Measurements from ENCODE around the gene MDM1. TPM values are rescaled to one million over a fixed set of nuclear protein-coding genes. Genes with fewer than 3 reads are reported as not detected.

MDM1 gene
- total RNA-seq, 3 donors from 2014 or later (not counting 1 experiment from before 2014, with no cell fraction given) = 21.3 to 36.2 (median 26.5) TPM

DNA sequence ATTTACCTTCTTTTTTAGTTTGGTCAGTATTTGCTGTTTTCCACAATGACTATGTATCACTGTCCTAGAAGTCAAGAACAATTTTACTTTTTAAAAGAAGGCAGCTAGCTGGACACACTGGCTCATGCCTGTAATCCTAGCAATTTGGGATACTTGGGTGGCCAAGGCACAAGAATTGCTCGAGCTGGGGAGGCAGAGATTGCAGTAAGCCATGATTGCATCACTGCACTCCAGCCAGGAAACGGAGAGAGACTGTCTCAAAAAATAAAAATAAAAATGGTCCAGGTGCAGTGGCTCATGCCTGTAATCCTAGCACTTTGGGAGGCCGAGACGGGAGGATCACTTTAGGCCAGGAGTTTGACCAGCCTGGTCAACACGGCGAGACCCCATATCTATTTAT lies 28.3 kb downstream of the MDM1 start:
- no peaks in the 10 kb centered on the region for H3K9me3 ChIP-seq (ENCODE audit: control insufficient read depth, insufficient read depth, low read length)
- Mint-ChIP-seq H3K9me3 (no peaks in the 10 kb centered on the region), H3K4me1 (no peaks in the 10 kb centered on the region), H3K4me3 (no peak overlapping the region), H3K27ac (no peak overlapping the region), H3K36me3 (peaks cover 64% of the 10 kb centered on the region), H3K27me3 (ENCODE audit: low read depth in 2 of 2) (no peaks in the 10 kb centered on the region)
- intact Hi-C loops (cut with micrococcal nuclease) = no loop called here
- no peaks in the 10 kb centered on the region for H3K4me1 ChIP-seq (ENCODE audit: control insufficient read depth, insufficient read depth, low read length)
- no peak for ATAC-seq
- TF ChIP-seq, protein P1, sequence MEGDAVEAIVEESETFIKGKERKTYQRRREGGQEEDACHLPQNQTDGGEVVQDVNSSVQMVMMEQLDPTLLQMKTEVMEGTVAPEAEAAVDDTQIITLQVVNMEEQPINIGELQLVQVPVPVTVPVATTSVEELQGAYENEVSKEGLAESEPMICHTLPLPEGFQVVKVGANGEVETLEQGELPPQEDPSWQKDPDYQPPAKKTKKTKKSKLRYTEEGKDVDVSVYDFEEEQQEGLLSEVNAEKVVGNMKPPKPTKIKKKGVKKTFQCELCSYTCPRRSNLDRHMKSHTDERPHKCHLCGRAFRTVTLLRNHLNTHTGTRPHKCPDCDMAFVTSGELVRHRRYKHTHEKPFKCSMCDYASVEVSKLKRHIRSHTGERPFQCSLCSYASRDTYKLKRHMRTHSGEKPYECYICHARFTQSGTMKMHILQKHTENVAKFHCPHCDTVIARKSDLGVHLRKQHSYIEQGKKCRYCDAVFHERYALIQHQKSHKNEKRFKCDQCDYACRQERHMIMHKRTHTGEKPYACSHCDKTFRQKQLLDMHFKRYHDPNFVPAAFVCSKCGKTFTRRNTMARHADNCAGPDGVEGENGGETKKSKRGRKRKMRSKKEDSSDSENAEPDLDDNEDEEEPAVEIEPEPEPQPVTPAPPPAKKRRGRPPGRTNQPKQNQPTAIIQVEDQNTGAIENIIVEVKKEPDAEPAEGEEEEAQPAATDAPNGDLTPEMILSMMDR (IDR thresholded peaks at IDR 0.05) = no peak
- peaks cover 24% of the 10 kb centered on the region for H3K36me3 ChIP-seq (ENCODE audit: control insufficient read depth, insufficient read depth, low read length)
- DNase-seq = no peak
- WGBS (ENCODE audit: insufficient coverage) = 93% methylated on average over 4 of the region's 6 CpGs
- H3K27me3 ChIP-seq (ENCODE audit: control insufficient read depth, insufficient read depth, low read length) = no peaks in the 10 kb centered on the region
- H3K4me3 ChIP-seq (ENCODE audit: low read length) = no peak overlapping the region
- no peak overlapping the region for H3K27ac ChIP-seq (ENCODE audit: low read length)

- 95% methylated on average over 4 of the region's 4 CpGs for WGBS (ENCODE audit: insufficient coverage)
- TF ChIP-seq, protein P1 (IDR thresholded peaks at IDR 0.05) = no peak
- no peaks in the 10 kb centered on the region for H3K4me1 ChIP-seq (ENCODE audit: control insufficient read depth, insufficient read depth, low read length)
- H3K9me3 Mint-ChIP-seq = no peaks in the 10 kb centered on the region
- no peak overlapping the region for H3K4me3 ChIP-seq (ENCODE audit: low read length)
- H3K9me3 ChIP-seq (ENCODE audit: control insufficient read depth, insufficient read depth, low read length) = no peaks in the 10 kb centered on the region
- no peak for DNase-seq
- H3K4me3 Mint-ChIP-seq = no peak overlapping the region
- no peak overlapping the region for H3K27ac Mint-ChIP-seq
- intact Hi-C loops (cut with micrococcal nuclease) = no loop called here
- no peaks in the 10 kb centered on the region for H3K27me3 Mint-ChIP-seq (ENCODE audit: low read depth in 2 of 2)
- peaks cover 42% of the 10 kb centered on the region for H3K36me3 Mint-ChIP-seq
- no peak overlapping the region for H3K27ac ChIP-seq (ENCODE audit: low read length)
- no peak for ATAC-seq
- H3K4me1 Mint-ChIP-seq = no peaks in the 10 kb centered on the region
- no peaks in the 10 kb centered on the region for H3K27me3 ChIP-seq (ENCODE audit: control insufficient read depth, insufficient read depth, low read length)
- peaks cover 35% of the 10 kb centered on the region for H3K36me3 ChIP-seq (ENCODE audit: control insufficient read depth, insufficient read depth, low read length)
Observed at GRCh38 chr12:68297929-68298328, 34.2 kb downstream of the MDM1 start.

DNA sequence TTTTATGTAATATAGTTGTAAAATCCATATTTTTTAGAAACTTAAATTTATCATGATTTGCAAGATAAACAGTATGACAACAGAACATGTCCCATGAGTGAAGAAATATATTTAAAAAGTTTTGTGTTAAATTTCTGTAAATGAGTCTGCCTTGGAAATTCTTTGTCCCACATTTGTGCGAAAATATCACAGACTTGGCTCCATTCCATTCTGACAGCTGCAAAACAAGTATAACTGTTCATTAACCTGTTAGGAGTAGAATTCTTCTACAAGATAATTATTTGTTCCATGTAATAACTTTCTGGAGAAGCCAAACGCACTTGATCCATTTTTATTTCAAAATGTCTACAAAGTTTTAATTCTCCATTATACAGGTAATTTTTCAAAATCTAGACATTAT lies 37.9 kb downstream of the MDM1 start:
- Mint-ChIP-seq H3K27ac (no peak overlapping the region), H3K36me3 (peaks cover 6% of the 10 kb centered on the region), H3K9me3 (no peaks in the 10 kb centered on the region), H3K4me3 (no peak overlapping the region), H3K27me3 (ENCODE audit: low read depth in 2 of 2) (no peaks in the 10 kb centered on the region), H3K4me1 (peaks cover 8 to 9% of the 10 kb centered on the region in 2 donors)
- H3K27ac ChIP-seq (ENCODE audit: low read length) = no peak overlapping the region
- H3K4me1 ChIP-seq (ENCODE audit: control insufficient read depth, insufficient read depth, low read length) = no peaks in the 10 kb centered on the region
- TF ChIP-seq, protein P1 (IDR thresholded peaks at IDR 0.05) = no peak
- H3K27me3 ChIP-seq (ENCODE audit: control insufficient read depth, insufficient read depth, low read length) = no peaks in the 10 kb centered on the region
- DNase-seq (no peak), ATAC-seq (no peak)
- H3K36me3 ChIP-seq (ENCODE audit: control insufficient read depth, insufficient read depth, low read length) = peaks cover 20% of the 10 kb centered on the region
- WGBS (ENCODE audit: insufficient coverage) = no CpG with 5 or more reads among the region's 2 CpGs
- no peak overlapping the region for H3K4me3 ChIP-seq (ENCODE audit: low read length)
- H3K9me3 ChIP-seq (ENCODE audit: control insufficient read depth, insufficient read depth, low read length) = no peaks in the 10 kb centered on the region
- intact Hi-C loops (cut with micrococcal nuclease) = no loop called here

DNA sequence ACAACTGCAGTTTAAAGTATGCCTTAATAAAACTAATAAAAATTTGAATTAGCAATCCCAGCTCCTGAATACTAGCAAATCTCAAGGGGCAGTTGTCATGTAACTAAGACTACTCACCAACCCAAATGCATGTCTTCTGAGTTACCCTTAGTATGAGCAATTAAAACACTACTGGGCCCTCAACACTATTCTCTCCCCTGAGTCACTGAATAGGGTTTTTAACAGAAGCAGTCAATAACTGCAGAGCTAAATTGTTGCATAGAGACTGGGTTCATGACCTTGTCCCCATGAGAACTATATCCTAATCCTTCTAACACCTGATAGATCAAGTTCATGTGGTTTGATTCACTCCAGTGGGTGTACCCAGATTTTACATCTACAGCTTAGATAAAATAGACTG lies 38.8 kb downstream of the MDM1 start:
- H3K36me3 Mint-ChIP-seq = no peaks in the 10 kb centered on the region
- H3K27ac Mint-ChIP-seq = no peak overlapping the region
- H3K4me3 Mint-ChIP-seq = no peak overlapping the region
- peaks cover 15% of the 10 kb centered on the region for H3K36me3 ChIP-seq (ENCODE audit: control insufficient read depth, insufficient read depth, low read length)
- H3K4me3 ChIP-seq (ENCODE audit: low read length) = no peak overlapping the region
- no peaks in the 10 kb centered on the region for H3K9me3 ChIP-seq (ENCODE audit: control insufficient read depth, insufficient read depth, low read length)
- intact Hi-C loops (cut with micrococcal nuclease) = no loop called here
- TF ChIP-seq, protein P1 (IDR thresholded peaks at IDR 0.05) = no peak
- DNase-seq (no peak), ATAC-seq (no peak)
- H3K27me3 Mint-ChIP-seq (ENCODE audit: low read depth in 2 of 2) = no peaks in the 10 kb centered on the region
- no peak overlapping the region for H3K27ac ChIP-seq (ENCODE audit: low read length)
- H3K4me1 ChIP-seq (ENCODE audit: control insufficient read depth, insufficient read depth, low read length) = no peaks in the 10 kb centered on the region
- H3K9me3 Mint-ChIP-seq = no peaks in the 10 kb centered on the region
- H3K27me3 ChIP-seq (ENCODE audit: control insufficient read depth, insufficient read depth, low read length) = no peaks in the 10 kb centered on the region
- H3K4me1 Mint-ChIP-seq = peaks cover 8 to 9% of the 10 kb centered on the region in 2 donors

All from natural killer cell (primary cell).